Brain pericyte (primary cell): Measurements from ENCODE around the gene NSMF.

Experiments
- DNase-seq: peaks from one replicate; pipeline ENCODE4 v3.0.0-alpha.2; 2012; ENCODE audit warnings: low read depth, low spot score

NSMF gene, protein sequence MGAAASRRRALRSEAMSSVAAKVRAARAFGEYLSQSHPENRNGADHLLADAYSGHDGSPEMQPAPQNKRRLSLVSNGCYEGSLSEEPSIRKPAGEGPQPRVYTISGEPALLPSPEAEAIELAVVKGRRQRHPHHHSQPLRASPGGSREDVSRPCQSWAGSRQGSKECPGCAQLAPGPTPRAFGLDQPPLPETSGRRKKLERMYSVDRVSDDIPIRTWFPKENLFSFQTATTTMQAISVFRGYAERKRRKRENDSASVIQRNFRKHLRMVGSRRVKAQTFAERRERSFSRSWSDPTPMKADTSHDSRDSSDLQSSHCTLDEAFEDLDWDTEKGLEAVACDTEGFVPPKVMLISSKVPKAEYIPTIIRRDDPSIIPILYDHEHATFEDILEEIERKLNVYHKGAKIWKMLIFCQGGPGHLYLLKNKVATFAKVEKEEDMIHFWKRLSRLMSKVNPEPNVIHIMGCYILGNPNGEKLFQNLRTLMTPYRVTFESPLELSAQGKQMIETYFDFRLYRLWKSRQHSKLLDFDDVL

DNA sequence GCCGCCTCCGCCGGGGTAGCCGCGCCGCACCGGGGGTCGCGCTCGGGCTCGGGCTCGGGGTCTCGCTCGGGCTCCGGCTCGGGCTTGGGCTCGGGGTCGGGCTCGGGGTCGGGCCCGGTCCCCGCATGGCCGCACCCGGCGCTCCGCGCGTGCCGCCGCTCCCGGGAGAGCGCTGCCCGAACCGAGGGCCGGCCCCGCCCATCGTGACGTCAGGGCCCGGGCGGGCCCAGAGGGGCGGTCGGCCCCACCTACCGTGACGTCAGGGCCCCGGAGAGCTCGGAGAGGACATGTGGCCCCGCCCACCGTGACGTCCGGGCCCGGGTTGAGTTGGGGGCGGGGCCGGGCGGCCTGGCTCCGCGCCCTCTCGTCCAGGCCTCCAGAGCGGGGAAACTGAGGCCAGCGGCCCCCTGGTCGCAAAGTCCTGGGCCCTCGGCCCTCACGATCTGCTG lies at the start of gene NSMF:
Gene NSMF, minus strand, starts transcription at position 183 of the 449 bp plus-strand sequence. CDS start 232 bp downstream, outside the sequence.
- no peak for DNase-seq

DNA sequence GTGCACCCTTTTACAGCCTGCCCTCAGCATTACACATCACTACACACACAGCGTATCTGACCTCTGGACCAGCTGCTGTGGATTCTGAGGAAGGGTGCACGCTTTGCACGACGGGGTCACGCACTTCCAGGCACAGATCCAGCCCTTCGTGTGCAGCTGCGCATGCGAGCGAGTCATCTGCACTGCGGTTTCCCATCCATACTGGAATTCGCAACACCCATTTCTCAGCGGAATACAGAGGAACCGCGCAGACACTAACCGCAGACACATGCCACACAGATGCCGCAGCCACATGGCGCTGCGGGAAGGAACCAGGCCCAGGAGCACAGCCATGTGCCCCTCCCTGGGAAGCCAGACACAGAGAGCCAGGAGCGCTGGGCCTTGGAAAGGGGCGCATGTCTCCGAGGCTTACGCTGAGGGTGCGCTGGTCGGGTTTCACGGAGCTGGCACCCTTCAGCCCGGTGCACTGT lies 47.6 kb upstream of the NSMF start:
- DNase-seq, result no peak

DNA sequence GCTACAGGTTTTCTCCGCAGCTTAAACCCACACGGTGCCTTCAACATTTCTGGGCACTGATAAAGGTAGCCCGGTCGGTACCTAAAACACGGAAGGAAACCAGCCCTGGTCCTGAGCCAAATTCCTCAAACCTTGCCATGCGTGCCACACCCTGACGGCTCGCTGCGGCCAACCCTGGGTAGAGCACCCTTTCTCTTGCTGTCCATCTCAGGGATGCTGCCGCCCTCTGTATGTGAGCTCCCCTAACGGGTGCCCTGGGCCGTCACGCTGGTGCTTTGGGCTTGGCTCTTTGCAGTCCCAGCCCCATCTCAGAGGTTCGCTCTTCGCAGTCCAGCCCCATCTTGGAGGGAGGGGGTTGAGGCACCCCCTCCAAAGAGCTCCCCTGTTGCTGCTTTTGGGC lies 47.1 kb upstream of the NSMF start:
- no peak for DNase-seq

DNA sequence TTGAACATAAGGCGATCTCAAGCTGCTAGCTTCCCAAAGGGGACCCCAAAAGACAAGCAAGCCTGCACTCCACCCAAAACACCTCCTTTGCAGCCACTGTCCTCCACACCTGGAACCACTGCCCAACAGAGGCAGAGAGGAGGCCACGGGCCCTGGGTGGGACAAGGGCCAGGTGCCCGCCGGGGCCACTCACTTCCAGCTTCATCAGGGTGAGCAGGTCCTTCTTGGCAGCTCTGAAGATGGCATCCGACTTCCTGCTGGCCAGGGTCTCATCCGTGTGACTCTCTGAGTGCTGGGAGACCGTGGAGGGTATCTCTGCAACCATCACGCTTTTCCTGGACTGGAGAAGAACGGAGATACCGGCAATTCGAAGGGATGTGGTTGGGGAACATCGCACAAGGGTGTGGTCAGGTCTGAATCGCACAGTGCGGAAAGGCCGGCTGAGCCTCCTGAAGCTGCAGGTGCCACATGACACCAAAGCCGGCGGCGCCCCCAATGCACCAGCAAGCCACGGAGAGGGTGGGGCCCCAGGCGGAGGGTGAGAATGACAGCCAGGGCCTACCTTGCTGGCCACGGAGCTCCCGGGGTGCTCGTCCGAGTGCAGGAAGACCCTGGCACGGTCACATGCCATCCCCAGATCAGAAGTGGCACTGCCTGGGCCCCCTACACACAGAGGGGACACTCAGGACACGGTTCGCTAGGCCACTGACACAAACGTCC lies 46.4 kb upstream of the NSMF start:
- no peak for DNase-seq

DNA sequence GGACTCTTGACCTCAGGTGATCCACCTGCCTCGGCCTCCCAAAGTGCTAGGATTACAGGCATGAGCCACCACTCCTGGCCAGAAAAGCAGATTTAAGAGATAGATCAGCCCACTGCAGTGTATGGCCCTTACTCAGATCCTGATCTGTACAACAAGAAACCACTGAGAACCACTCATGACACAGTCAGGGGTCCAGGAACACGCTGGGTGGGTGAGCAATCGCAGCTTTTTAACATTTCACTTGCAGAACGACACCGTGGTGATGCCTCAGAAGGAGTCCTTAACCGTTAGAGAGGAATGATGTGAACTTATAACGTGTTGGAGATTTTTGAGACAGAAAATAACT lies 45.3 kb upstream of the NSMF start:
- DNase-seq, result no peak

DNA sequence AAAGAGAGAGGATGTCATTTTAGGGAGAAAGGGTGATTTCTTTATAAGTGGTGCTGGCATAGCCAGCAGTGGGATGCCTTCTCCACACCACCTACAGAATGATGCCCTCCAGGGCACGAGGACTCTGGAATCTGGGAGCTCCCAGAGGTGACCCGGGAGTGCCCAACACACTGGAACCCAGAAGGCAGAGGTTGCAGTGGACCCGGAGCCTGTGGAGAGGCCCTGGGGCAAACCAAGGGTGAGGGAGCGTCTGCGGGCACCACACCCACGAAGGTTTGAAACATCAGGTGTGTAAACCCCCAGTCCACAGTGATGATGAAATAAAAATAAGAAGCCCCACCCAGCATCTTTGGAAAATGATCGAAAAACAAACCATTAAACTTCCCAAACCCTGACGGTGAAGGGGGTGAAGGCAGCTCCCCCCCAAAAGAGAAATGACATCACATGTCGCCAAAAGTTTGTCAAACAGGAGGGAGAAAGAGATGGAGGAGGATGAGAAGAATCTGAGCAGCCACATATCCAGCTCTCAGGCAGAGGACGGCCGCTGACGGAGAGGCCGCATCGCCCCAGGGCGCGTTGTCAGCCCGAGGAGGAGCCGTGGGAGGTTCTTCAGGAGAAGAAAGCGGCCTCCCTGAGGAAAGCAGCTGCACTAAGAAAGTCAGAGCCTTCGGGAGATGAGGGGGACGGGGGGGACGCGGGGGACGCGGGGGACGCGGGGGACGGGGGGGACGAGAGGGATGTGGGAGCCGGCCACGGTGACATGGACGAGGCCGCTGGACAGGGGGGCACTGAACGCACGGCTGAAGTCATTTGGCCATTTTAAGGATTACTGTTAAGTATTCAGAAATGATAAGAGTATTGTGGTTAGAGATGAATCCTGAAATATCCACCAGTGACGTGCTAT lies 43.1 kb upstream of the NSMF start:
- no peak for DNase-seq

DNA sequence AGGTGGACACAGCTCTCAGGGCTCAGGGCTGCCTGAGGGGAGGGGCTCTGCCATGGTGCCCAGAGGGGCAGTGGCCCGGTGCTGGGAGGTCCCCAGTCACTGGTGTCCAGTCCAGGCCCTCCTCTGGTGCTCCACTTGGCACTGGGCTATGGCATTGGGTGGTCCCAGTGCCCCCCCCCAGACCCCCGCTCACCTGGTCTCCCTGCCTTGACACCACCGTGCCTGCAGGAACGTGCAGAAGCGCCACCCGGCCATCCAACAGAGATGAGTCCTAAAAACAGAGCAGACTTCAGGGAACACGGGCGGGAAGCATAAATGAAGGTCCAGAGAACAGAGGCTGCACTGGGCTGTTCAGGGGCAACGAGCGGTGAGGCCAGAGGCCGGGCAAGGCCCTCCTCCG lies 42.3 kb upstream of the NSMF start:
- DNase-seq, result no peak

DNA sequence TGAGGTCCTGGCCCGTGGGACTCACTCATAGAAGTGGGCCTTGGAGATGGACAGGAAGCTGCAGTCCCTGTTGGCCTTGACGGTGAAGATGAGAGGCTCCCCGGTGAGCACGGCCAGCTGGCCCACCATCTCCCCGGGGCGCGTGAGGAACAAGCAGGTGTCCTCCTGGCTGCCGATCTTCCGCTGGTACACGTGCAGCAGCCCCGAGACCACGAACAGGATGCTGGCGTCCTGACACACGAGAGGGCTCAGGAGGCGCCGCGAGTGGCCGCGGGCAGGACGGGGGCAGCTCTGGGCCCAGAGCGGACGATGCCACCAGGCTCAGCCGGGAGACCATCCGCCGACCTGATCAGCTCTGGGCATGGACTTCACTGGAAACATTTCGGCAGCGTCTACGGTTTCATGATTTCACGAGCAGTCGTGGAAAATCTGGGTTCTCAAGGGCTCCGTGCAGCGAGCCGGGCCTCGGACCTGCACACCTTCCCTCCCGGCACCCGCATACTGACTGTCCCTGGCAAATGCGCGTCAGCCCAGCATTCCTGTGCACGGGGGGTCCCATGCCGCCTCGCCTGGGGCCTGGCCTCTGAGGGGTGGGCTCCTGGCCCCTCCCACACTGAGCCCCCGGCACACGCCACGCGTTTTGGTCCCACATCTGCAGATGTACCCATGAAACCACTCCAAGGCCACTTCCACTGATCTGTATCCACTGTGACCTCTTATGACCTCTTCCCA lies 41.7 kb upstream of the NSMF start:
- no peak for DNase-seq

DNA sequence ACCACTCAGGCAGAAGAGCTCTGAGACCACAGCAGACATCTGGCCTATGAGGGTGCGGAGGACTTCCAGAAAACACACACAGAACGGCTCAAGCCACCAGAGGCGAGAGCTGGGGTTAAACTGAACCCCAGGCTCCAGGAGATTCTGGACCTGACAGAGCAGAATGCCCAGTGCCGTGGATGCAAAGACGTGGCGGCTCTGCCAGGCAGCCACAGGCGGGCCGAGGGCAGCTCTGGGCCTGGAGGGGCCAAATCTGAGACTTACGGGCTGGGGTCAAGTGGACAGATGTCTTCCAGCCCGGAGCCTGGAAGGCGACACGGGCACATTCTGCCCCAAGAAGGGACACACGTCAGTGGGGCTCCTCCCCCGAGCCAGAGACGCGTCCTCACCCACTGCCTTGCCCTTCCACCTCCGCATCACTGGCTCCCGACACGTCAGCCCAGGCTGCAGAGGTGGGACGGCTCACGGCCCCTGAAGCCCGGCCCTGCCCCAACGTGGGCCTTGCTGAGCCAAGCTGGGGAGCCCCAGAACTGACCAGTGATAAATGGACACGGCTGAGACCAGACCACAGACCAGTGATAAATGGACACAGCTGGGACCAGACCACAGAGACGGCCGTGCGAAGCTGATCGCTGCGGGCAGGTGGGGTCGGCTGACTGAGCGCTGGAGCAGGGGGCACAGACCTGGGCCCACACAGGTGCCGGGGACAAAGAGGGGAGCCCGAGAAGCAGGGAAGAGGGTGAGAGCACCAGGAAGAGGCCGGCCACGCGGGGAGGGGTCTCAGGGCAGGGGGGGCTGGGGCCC lies 40.9 kb upstream of the NSMF start:
- DNase-seq, result no peak

DNA sequence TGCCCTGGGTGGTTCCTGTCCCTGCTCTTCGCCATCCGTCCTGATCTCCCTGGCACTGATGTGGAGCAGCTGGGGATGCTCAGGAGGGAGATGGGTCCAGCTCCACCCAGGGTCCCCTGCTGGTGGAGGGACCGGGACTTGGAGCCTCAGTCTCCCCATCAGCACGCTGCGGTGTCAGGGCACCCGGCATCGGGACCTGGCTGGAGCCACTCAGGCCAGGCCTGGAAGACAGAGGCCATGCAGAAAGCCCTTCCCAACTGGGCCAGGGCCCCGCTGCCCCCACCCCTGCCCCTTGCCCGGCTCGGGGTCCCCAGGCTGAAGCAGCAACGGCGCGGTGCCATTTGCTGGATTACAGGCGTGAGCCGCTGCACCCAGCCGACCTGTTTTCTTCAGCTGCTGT lies 40.3 kb upstream of the NSMF start:
- no peak for DNase-seq

DNA sequence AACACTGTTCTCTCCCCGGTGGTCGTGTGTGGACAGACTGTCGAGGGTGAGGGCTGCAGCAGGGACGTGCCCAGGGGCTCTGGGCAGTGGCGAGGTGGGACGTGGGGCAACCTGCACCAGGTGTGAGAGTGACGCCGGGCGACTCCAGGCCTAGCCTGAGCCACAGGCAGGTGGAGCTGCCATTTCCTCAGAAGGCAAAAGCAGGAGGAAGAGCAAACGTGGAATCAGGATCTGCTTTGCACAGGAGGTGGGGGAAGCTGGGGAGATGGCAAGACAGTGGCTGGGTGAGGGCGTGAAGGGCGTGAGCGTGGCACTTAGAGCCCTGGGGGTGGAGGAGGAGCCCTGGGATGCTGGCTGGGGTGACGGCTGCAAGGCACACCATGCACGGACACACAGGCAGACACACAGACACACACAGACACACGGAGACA lies 39.6 kb upstream of the NSMF start:
- no peak for DNase-seq

DNA sequence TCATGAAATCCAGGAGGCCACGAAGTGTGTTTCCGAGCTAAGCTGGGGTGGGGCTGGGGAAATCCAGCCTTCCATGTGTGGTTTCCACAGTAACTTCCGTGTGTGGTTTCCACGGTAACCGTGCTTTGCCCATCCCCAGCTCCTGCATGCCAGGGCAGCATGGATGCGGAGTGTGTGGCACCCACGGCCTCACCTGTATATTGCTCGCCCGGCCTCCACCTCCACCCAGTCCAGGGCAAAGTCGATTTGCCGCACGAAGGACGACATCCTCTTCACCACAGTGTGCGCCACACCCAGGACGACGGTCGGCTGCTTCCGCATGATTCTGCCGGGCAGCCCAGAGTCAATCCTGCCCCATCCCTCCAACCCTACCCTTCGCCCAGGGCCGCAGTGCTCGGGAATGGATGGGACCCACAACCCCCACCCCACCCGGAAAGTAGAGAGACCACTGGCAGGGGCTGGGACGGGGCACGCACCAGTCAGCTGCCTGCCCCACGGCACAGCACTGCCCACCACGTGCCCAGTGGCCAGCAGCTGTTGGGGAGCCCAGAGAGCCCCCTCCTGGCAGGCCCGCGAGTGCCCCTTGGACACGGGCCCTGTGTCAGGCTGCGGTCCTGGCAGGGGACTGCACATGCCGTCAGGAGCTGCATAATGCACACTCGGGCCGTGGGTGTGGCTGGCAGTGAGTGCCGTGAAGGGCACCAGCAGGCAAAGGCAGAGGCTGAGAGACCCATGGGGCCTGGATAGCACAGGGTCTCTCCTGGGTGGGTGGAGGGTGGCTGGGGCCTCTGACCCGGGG lies 39.0 kb upstream of the NSMF start:
- DNase-seq, result no peak

DNA sequence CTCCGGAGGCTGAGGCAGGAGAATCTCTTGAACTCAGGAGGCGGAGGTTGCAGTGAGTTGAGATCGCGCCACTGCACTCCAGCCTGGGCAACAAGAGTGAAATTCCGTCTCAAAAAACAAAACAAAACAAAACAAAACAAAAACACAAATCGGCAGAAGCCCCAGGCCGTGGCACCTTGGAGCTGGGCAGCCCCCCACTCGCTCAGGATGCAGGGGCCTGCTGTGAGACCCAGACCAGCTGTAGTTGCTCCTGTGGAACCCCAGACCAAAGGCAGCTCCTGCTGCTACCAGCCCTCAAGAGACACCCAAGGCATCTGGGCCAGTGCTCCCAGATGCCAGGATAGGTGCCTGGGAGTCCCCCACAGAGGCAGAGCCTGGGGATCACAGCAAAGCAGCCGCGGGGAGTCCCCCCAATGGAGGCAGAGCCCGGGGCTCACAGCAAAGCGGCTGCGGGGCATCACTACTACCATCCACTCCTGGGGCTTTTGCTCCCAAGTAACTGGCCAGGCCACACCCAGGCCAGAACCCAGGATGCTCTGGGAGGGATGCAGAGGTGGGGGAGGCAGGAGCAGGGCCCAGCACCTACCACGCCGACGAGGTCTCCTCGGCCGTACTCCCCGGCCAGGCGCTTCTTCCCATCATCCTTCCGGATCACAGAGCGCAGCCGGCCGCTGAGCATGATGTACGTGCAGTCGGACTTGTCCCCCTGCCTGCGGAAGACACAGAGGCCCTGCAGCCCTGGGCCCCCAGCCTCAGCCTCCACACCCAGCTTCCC lies 37.7 kb upstream of the NSMF start:
- no peak for DNase-seq

DNA sequence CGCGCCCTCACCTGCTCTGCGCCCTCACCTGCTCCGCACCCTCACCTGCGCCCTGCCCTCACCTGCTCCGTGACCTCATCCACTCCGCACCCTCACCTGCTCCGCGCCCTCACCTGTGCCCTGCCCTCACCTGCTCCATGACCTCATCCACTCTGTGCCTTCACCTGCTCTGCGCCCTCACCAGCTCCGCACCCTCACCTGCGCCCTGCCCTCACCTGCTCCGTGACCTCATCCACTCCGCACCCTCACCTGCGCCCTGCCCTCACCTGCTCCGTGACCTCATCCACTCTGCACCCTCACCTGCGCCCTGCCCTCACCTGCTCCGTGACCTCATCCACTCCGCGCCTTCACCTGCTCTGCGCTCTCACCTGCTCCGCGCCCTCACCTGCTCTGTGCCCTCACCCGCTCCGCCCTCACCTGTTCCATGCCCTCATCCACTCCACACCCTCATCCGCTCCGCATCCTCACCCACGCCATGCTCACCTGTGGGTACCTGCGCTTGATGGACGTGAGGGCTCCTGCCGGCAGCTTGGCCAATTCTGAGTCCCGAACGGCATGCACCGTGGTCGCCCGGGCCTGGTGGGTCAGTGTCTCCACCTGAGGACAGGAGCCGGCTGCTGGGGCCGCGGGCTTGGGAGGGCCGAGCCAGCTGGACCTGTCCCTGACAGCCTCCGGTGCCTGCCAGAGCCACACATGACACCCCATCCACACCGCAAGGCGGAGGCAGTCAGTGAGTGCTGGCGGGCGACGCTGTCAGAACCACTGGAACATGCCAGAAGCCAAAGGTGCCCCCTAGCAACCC lies 35.6 kb upstream of the NSMF start:
- no peak for DNase-seq

DNA sequence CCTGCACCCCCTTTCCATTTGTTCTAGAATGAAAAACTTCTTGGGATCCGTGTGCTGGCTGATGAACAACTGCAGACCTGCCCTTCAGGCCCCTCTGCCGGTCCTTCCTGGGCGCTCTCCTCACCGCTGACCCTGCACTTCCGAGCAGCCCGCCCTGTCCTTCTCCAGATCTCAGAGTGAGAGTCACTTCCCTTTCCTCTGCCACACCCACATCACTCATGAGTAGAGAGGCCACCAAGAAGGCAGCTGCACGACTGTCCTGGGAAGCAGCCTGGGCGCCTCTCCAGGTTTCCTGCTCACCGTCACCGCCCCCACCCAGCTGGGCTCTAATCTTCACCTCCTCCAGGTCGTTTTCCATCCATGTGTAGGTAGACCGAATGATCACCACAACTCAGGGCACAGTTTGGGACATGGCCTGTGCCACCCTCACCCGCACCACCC lies 35.0 kb upstream of the NSMF start:
- no peak for DNase-seq

DNA sequence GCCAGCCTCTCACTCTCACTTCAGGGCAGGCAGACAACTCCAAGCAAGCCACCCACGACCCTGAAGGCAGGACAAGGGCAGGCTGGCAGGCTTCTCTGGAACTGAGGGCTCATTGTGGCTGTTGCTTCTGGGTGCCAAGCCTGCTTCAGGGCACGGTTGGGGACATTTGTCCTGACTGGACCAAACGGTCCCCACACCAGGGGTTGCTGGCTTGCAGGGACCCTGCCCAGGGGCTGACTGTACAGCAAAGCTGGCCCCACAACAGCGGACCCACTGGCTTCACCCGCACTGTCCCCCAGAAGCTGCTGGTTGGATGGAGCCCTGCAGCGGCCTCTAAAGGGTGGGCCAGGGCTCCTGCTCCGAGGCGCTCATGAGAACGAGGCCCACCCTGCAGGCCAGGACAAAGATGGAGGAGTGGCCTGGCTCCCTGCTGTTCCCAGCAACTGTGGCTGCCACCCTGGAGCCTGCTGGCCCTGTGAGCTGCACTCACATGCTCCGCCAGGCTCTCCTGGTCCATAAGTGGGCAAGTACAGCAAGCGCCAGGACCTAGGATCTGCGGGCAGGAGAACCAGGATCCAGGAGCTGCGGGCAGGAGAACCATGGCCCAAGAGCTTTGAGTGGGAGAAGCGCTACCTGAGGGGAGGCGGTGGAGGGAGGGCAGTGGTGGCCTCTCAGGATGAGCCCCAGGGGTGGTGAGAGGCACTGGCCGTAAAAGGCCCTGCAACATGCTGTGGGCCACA lies 34.4 kb upstream of the NSMF start:
- DNase-seq, result no peak
